Measurements from ENCODE around the gene C11orf42. TPM values are rescaled to one million over a fixed set of nuclear protein-coding genes. Genes with fewer than 3 reads are reported as not detected.

Gene C11orf42
- total and polyA plus RNA-seq, 2 experiments from 2014 or later = 0.16 TPM; not detected in 1

GRCh38 chr11:6240139-6240538 lies 34.8 kb downstream of the C11orf42 start:
- H3K9ac ChIP-seq = no peak overlapping the region
- no peak overlapping the region for H3K4me2 ChIP-seq (ENCODE audit: unreplicated experiment)
- H3K4me3 ChIP-seq = no peak overlapping the region
- no peaks in the 10 kb centered on the region for H3K9me2 ChIP-seq (ENCODE audit: insufficient read depth)
- no peaks in the 10 kb centered on the region for H3K27me3 ChIP-seq (replicated peaks; ENCODE audit: insufficient read depth)
- no peak for DNase-seq
- WGBS, 2 experiments (ENCODE audit: low coverage in 1 of 2, low lambda C conversion rate in 2 of 2, missing lambda C conversion rate in 2 of 2) = 90% methylated on average over 28 of the region's 28 CpGs
- no peaks in the 10 kb centered on the region for H3K4me1 ChIP-seq (ENCODE audit: insufficient read depth)
- H3K79me2 ChIP-seq (ENCODE audit: insufficient read depth) = no peaks in the 10 kb centered on the region
- peaks cover 3% of the 10 kb centered on the region; the same call in 1 of the 2 replicates for H3F3A ChIP-seq (ENCODE audit: insufficient read depth)
- H3K9me3 ChIP-seq (ENCODE audit: low read depth) = no peaks in the 10 kb centered on the region
- H4K20me1 ChIP-seq (ENCODE audit: insufficient read depth) = no peaks in the 10 kb centered on the region
- in situ Hi-C loops (cut with MboI) = loop anchor here (10.0 kb wide), 1 partner anchor 115 kb away; no protein-coding TSS in a partner anchor
- no peak overlapping the region for H3K27ac ChIP-seq
- no peaks in the 10 kb centered on the region for H3K36me3 ChIP-seq (ENCODE audit: low read depth)
- no peak overlapping the region for H2AFZ ChIP-seq
- TF ChIP-seq EZH2 (IDR thresholded peaks at IDR 0.05; ENCODE audit: insufficient read depth, poor library complexity, severe bottlenecking) (no peak), EZH2phosphoT487 (IDR thresholded peaks at IDR 0.05; ENCODE audit: insufficient read depth, low read depth) (no peak)

GRCh38 chr11:6240781-6241180 lies 35.4 kb downstream of the C11orf42 start:
- DNase-seq = no peak
- H3K9me3 ChIP-seq (ENCODE audit: low read depth) = no peaks in the 10 kb centered on the region
- no peaks in the 10 kb centered on the region for H3K9me2 ChIP-seq (ENCODE audit: insufficient read depth)
- in situ Hi-C loops (cut with MboI) = loop anchor here (10.0 kb wide), 1 partner anchor 114 kb away; no protein-coding TSS in a partner anchor
- TF ChIP-seq EZH2 (IDR thresholded peaks at IDR 0.05; ENCODE audit: insufficient read depth, poor library complexity, severe bottlenecking) (no peak), EZH2phosphoT487 (IDR thresholded peaks at IDR 0.05; ENCODE audit: insufficient read depth, low read depth) (no peak)
- H3K27ac ChIP-seq = no peak overlapping the region
- H3K36me3 ChIP-seq (ENCODE audit: low read depth) = no peaks in the 10 kb centered on the region
- H3K9ac ChIP-seq = no peak overlapping the region
- H3K4me1 ChIP-seq (ENCODE audit: insufficient read depth) = no peaks in the 10 kb centered on the region
- no peaks in the 10 kb centered on the region; the same call in 1 of the 2 replicates for H3F3A ChIP-seq (ENCODE audit: insufficient read depth)
- no peaks in the 10 kb centered on the region for H3K79me2 ChIP-seq (ENCODE audit: insufficient read depth)
- 27 to 56% methylated on average over 1 of the region's 1 CpG for WGBS, 2 experiments (ENCODE audit: low coverage in 1 of 2, low lambda C conversion rate in 2 of 2, missing lambda C conversion rate in 2 of 2)
- no peaks in the 10 kb centered on the region for H4K20me1 ChIP-seq (ENCODE audit: insufficient read depth)
- H2AFZ ChIP-seq = no peak overlapping the region
- no peak overlapping the region for H3K4me2 ChIP-seq (ENCODE audit: unreplicated experiment)
- H3K4me3 ChIP-seq = no peak overlapping the region
- no peaks in the 10 kb centered on the region for H3K27me3 ChIP-seq (replicated peaks; ENCODE audit: insufficient read depth)

- Histone ChIP-seq H3K27me3 (replicated peaks; ENCODE audit: insufficient read depth) (no peaks in the 10 kb centered on the region), H3K9me3 (ENCODE audit: low read depth) (no peaks in the 10 kb centered on the region), H3K4me2 (ENCODE audit: unreplicated experiment) (no peak overlapping the region), H3K27ac (no peak overlapping the region), H3F3A (ENCODE audit: insufficient read depth) (no peaks in the 10 kb centered on the region; the same call in 1 of the 2 replicates), H3K36me3 (ENCODE audit: low read depth) (no peaks in the 10 kb centered on the region), H3K79me2 (ENCODE audit: insufficient read depth) (no peaks in the 10 kb centered on the region), H2AFZ (no peak overlapping the region), H3K4me1 (ENCODE audit: insufficient read depth) (no peaks in the 10 kb centered on the region), H3K4me3 (no peak overlapping the region), H3K9me2 (ENCODE audit: insufficient read depth) (no peaks in the 10 kb centered on the region), H4K20me1 (ENCODE audit: insufficient read depth) (no peaks in the 10 kb centered on the region), H3K9ac (no peak overlapping the region)
- TF ChIP-seq EZH2 (IDR thresholded peaks at IDR 0.05; ENCODE audit: insufficient read depth, poor library complexity, severe bottlenecking) (no peak), EZH2phosphoT487 (IDR thresholded peaks at IDR 0.05; ENCODE audit: insufficient read depth, low read depth) (no peak)
- in situ Hi-C loops (cut with MboI) = loop anchor here (10.0 kb wide), 1 partner anchor 113 kb away; no protein-coding TSS in a partner anchor
- 58 to 66% methylated on average over 7 of the region's 7 CpGs for WGBS, 2 experiments (ENCODE audit: low coverage in 1 of 2, low lambda C conversion rate in 2 of 2, missing lambda C conversion rate in 2 of 2)
- DNase-seq = no peak
Measured at GRCh38 chr11:6241316-6241715, 36.0 kb downstream of the C11orf42 start.

GRCh38 chr11:6245536-6245935 lies 40.2 kb downstream of the C11orf42 start:
- no peak for DNase-seq
- Histone ChIP-seq H3K4me1 (ENCODE audit: insufficient read depth) (peaks cover 11% of the 10 kb centered on the region), H3K27me3 (replicated peaks; ENCODE audit: insufficient read depth) (no peaks in the 10 kb centered on the region), H3K9me2 (ENCODE audit: insufficient read depth) (no peaks in the 10 kb centered on the region), H3F3A (ENCODE audit: insufficient read depth) (peaks cover 17% of the 10 kb centered on the region), H3K9ac (no peak overlapping the region), H3K4me3 (no peak overlapping the region), H3K9me3 (ENCODE audit: low read depth) (no peaks in the 10 kb centered on the region), H2AFZ (no peak overlapping the region), H3K36me3 (ENCODE audit: low read depth) (no peaks in the 10 kb centered on the region), H3K79me2 (ENCODE audit: insufficient read depth) (no peaks in the 10 kb centered on the region), H3K4me2 (ENCODE audit: unreplicated experiment) (no peak overlapping the region), H3K27ac (no peak overlapping the region), H4K20me1 (ENCODE audit: insufficient read depth) (no peaks in the 10 kb centered on the region)
- 85 to 89% methylated on average over 2 of the region's 2 CpGs for WGBS, 2 experiments (ENCODE audit: low coverage in 1 of 2, low lambda C conversion rate in 2 of 2, missing lambda C conversion rate in 2 of 2)
- in situ Hi-C loops (cut with MboI) = loop anchor here (10.0 kb wide), 1 partner anchor 109 kb away; no protein-coding TSS in a partner anchor
- TF ChIP-seq EZH2phosphoT487 (IDR thresholded peaks at IDR 0.05; ENCODE audit: insufficient read depth, low read depth) = no peak
- TF ChIP-seq EZH2 (IDR thresholded peaks at IDR 0.05; ENCODE audit: insufficient read depth, poor library complexity, severe bottlenecking) = no peak
